SK-N-SH (cell line): ENCODE results near the gene SESN1. TPM values are rescaled to one million over a fixed set of nuclear protein-coding genes. Genes with fewer than 3 reads are reported as not detected.
"Not testable (repeated sequence)": the region's sequence is repeated elsewhere in the genome, so short reads cannot be mapped to it uniquely, and the experiment has no call there.

ENCODE experiments used
- CTCF ChIA-PET: fragments of 300-600, 350-600 bp; formaldehyde crosslinking; extraction: SDS; loops from one replicate; lab custom pipeline; 2021; lab: Yijun Ruan, JAX
- POLR2A ChIA-PET: fragments of 350-600 bp; sonication (Branson Sonifier 250); formaldehyde crosslinking; extraction: SDS; loops from one replicate; lab custom pipeline; 2020; ENCODE audit warnings: antibody characterized with exemption, inconsistent platforms; lab: Yijun Ruan, JAX
- DNase-seq: peaks from one replicate; pipeline ENCODE4 v3.0.0; 2012
- H2AFZ ChIP-seq: fragments of 200-600 bp; sonication (generic); 2 replicates; pipeline ENCODE4 v1.8.1; 2016; ENCODE audit warnings: antibody characterized with exemption, mild to moderate bottlenecking, low read depth
- H3F3A ChIP-seq: fragments of 200-600 bp; sonication (generic); replicated peaks from 2 replicates; pipeline ENCODE3; 2016; ENCODE audit warnings: antibody characterized with exemption, mild to moderate bottlenecking; ENCODE audit not compliant: insufficient read depth
- H3K27ac ChIP-seq, 2 experiments: fragments of 200-500 bp in 1 of 2; fragments of 200-600 bp in 1 of 2; sonication (Bioruptor generic) in 1 of 2; sonication (generic), shearing (Covaris generic) in 1 of 2; 2 replicates each; pipeline versions ENCODE4 v1.5.1 to v1.6.1; 2014 to 2016; ENCODE audit warnings: low read depth in 2 of 2, inconsistent platforms in 1 of 2, low read length in 1 of 2, mild to moderate bottlenecking in 1 of 2, mixed read lengths in 1 of 2
- H3K27me3 ChIP-seq: fragments of 200-600 bp; sonication (generic), shearing (Covaris generic); 2 replicates; pipeline ENCODE4 v1.6.1; 2016; ENCODE audit warnings: mixed run types; ENCODE audit not compliant: insufficient read depth
- H3K36me3 ChIP-seq, 2 experiments: fragments of 200-500 bp in 1 of 2; fragments of 200-600 bp in 1 of 2; sonication (Bioruptor generic) in 1 of 2; sonication (generic) in 1 of 2; replicated peaks in 1 of 2; 2 replicates each; pipeline versions ENCODE3 to v1.5.1; 2014 to 2016; ENCODE audit warnings: low read length in 1 of 2, mild to moderate bottlenecking in 1 of 2; ENCODE audit not compliant: insufficient read depth in 2 of 2, control insufficient read depth in 1 of 2
- H3K4me1 ChIP-seq, 2 experiments: fragments of 200-500 bp in 1 of 2; fragments of 200-600 bp in 1 of 2; sonication (Bioruptor generic) in 1 of 2; sonication (generic), shearing (Covaris generic) in 1 of 2; 2 replicates each; pipeline versions ENCODE4 v1.5.1 to v1.6.1; 2014 to 2016; ENCODE audit warnings: low read depth in 1 of 2, low read length in 1 of 2, mixed run types in 1 of 2; ENCODE audit not compliant: insufficient read depth in 2 of 2, control insufficient read depth in 1 of 2
- H3K4me2 ChIP-seq: fragments of 200-600 bp; sonication (generic), shearing (Covaris generic); 2 replicates; pipeline ENCODE4 v1.6.1; 2017; ENCODE audit warnings: mixed run types
- H3K4me3 ChIP-seq, 2 experiments: fragments of 200-500 bp in 1 of 2; fragments of 200-600 bp in 1 of 2; sonication (Bioruptor generic) in 1 of 2; sonication (generic), shearing (Covaris generic) in 1 of 2; 2 replicates each; pipeline versions ENCODE4 v1.5.1 to v1.8.1; 2014 to 2016; ENCODE audit warnings: low read depth in 2 of 2, inconsistent platforms in 1 of 2, low read length in 1 of 2, mild to moderate bottlenecking in 1 of 2, mixed read lengths in 1 of 2, moderate library complexity in 1 of 2
- H3K79me2 ChIP-seq: fragments of 200-600 bp; sonication (generic); 2 replicates; pipeline ENCODE4 v1.8.1; 2017; ENCODE audit warnings: mild to moderate bottlenecking; ENCODE audit not compliant: insufficient read depth
- H3K9ac ChIP-seq: fragments of 200-600 bp; sonication (generic); 2 replicates; pipeline ENCODE4 v1.6.1; 2017; ENCODE audit warnings: mixed run types
- H3K9me2 ChIP-seq: fragments of 200-600 bp; sonication (generic); 2 replicates; pipeline ENCODE4 v1.6.1; 2017; ENCODE audit warnings: mixed run types
- H3K9me3 ChIP-seq: fragments of 200-600 bp; sonication (generic); 2 replicates; pipeline ENCODE4 v1.6.1; 2017; ENCODE audit warnings: mixed run types, mild to moderate bottlenecking, moderate library complexity
- H4K20me1 ChIP-seq: fragments of 200-600 bp; sonication (generic); 2 replicates; pipeline ENCODE4 v1.6.1; 2017; ENCODE audit warnings: mild to moderate bottlenecking, mixed run types; ENCODE audit not compliant: insufficient read depth
- ELF1 ChIP-seq: IDR thresholded peaks from 2 replicates; pipeline ENCODE4 v1.4.0; 2012
- EP300 ChIP-seq, 2 experiments: IDR thresholded peaks; 2 replicates each; pipeline versions ENCODE4 v1.4.0 to v1.6.1; 2012; ENCODE audit warnings: borderline replicate concordance in 1 of 2, low read depth in 1 of 2, low read length in 1 of 2
- EZH2phosphoT487 ChIP-seq: fragments of 200-600 bp; sonication (generic); IDR thresholded peaks from 2 replicates; pipeline ENCODE4 v1.6.1; 2017; ENCODE audit warnings: low read depth, mixed run types, mild to moderate bottlenecking, antibody characterized with exemption, moderate library complexity, borderline replicate concordance
- FOXJ3 ChIP-seq: sonication (generic); formaldehyde crosslinking; IDR thresholded peaks from 2 replicates; pipeline ENCODE4 v1.5.1; 2020; ENCODE audit warnings: mild to moderate bottlenecking, missing genetic modification reagents
- FOXM1 ChIP-seq: IDR thresholded peaks from 2 replicates; pipeline ENCODE4 v1.4.0; 2012; ENCODE audit warnings: low read depth, mild to moderate bottlenecking
- GATA2 ChIP-seq: sonication (generic); formaldehyde crosslinking; IDR thresholded peaks from 2 replicates; pipeline ENCODE4 v1.5.0; 2020; ENCODE audit warnings: mild to moderate bottlenecking, missing genetic modification reagents
- MXI1 ChIP-seq: IDR thresholded peaks from 2 replicates; pipeline ENCODE4 v1.6.1; 2012; ENCODE audit warnings: mild to moderate bottlenecking, low read depth, low read length, improper control_type of control experiment
- NRF1 ChIP-seq: IDR thresholded peaks from 2 replicates; pipeline ENCODE4 v1.6.1; 2012; ENCODE audit warnings: low read depth, mild to moderate bottlenecking, low read length
- RAD21 ChIP-seq: IDR thresholded peaks from 2 replicates; pipeline ENCODE4 v1.6.1; 2012; ENCODE audit warnings: mild to moderate bottlenecking, low read length
- RCOR1 ChIP-seq: fragments of 150-350 bp; IDR thresholded peaks from 2 replicates; pipeline ENCODE4 v1.6.1; 2017; ENCODE audit warnings: antibody characterized with exemption, low read length
- RXRA ChIP-seq: IDR thresholded peaks from 2 replicates; pipeline ENCODE4 v1.4.0; 2012; ENCODE audit warnings: low read depth, mild to moderate bottlenecking, borderline replicate concordance
- SIN3A ChIP-seq: IDR thresholded peaks from 2 replicates; pipeline ENCODE4 v1.6.1; 2012; ENCODE audit warnings: low read depth, mild to moderate bottlenecking, low read length, moderate library complexity, borderline replicate concordance
- YY1 ChIP-seq: IDR thresholded peaks from 2 replicates; pipeline ENCODE4 v1.4.0; 2012; ENCODE audit warnings: low read depth, mild to moderate bottlenecking
- WGBS: methylation state at CpG from one replicate; pipeline ENCODE4 v1.1.6; 2017; ENCODE audit warnings: low lambda C conversion rate; 5-methylcytosine and 5-hydroxymethylcytosine counted together
- polyA plus RNA-seq, 3 experiments: library from polyadenylated mRNA; depleted of rRNA; stranded (reverse); fragments of >200 nt; gene quantifications; 2 replicates each; pipeline ENCODE4 v1.2.3, GENCODE V29; 2012
- TF ChIP-seq, protein P1 (sequence below): fragments of 150-350 bp; IDR thresholded peaks from 2 replicates; pipeline ENCODE4 v1.6.1; 2017; ENCODE audit warnings: antibody characterized with exemption, low read length, low read depth, borderline replicate concordance
- TF ChIP-seq, protein P2 (sequence below): IDR thresholded peaks from 2 replicates; pipeline ENCODE4 v1.4.0; 2012; ENCODE audit warnings: low read depth
- TF ChIP-seq, protein P3 (sequence below): fragments of 150-350 bp; IDR thresholded peaks from 2 replicates; pipeline ENCODE4 v1.6.1; 2016; ENCODE audit warnings: mild to moderate bottlenecking, low read depth, low read length

Gene SESN1
- polyA plus RNA-seq, 1 of the 3 experiments (the other 2 are of a cell fraction), result 13.1 TPM

DNA sequence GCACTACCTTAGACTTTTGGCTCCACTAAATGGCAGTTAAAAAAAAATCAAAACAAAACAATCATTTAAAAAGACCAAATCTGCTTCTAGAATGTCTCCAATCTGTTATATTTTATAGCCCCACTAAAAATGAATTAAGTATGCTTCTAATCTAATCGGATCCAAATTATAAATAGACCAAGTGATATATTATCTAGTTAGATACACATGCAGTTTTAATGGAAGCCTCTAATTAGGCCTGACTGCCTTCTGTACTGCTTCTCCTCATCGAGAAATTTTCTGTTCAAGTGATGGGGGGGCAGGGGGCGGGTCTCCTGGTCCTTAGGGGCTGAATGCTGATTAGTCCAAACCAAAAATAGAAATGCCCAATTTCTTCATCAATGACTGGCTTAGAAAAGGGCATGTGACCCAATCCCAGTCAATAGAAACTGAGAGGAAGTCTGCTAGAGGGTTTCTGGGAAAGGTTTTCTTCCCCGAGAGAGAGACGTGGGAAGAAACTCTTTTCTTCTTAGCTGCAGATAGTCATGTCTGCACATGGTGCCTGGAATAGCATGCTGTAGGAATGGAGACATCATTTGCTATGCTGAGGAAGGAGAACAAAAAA lies 6.9 kb downstream of the SESN1 start:
- CTCF ChIA-PET, result interaction anchor here (1.7 kb wide), 1 partner anchor 100 kb away, joined by 4 read pairs; no protein-coding TSS in a partner anchor
- Histone ChIP-seq H3K9me3 (no peaks in the 10 kb centered on the region), H3F3A (no peaks in the 10 kb centered on the region), H4K20me1 (peaks cover 4% of the 10 kb centered on the region; the same call in 1 of the 2 replicates), H3K36me3 (peaks cover 0 to 4% of the 10 kb centered on the region in 2 experiments), H3K4me1 (peaks cover 5 to 25% of the 10 kb centered on the region in 2 experiments; a peak in 2 of 4 replicates), H3K79me2 (peaks cover 45% of the 10 kb centered on the region), H3K27me3 (no peaks in the 10 kb centered on the region), H3K9ac (no peak overlapping the region), H2AFZ (no peak overlapping the region), H3K4me2 (no peak overlapping the region), H3K27ac (peak overlapping the region in 1 of 2 experiments; percentile 85; a peak in 2 of 4 replicates), H3K4me3 (no peak overlapping the region), H3K9me2 (no peaks in the 10 kb centered on the region)
- POLR2A ChIA-PET, result no interaction called here
- WGBS, result 44% methylated on average over 5 of the region's 5 CpGs
- DNase-seq, result peak; percentile 60
- TF ChIP-seq RCOR1 (peak; percentile 23; the same call in 1 of the 2 replicates), EP300 (IDR thresholded peaks at IDR 0.05; ENCODE audit: borderline replicate concordance in 1 of 2, low read depth in 1 of 2, low read length in 1 of 2) (peak in 1 of 2 experiments; percentile 66; a peak in 1 of 4 replicates), GATA2 (CRISPR knock-in tag) (0 out of 2 replicates have a peak, but pooled peaks have one; percentile 18), YY1 (no peak), SIN3A (no peak), FOXJ3 (CRISPR knock-in tag) (no peak), MXI1 (peak; percentile 38; the same call in 1 of the 2 replicates), FOXM1 (no peak)
- TF ChIP-seq, protein P1, sequence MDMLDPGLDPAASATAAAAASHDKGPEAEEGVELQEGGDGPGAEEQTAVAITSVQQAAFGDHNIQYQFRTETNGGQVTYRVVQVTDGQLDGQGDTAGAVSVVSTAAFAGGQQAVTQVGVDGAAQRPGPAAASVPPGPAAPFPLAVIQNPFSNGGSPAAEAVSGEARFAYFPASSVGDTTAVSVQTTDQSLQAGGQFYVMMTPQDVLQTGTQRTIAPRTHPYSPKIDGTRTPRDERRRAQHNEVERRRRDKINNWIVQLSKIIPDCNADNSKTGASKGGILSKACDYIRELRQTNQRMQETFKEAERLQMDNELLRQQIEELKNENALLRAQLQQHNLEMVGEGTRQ, result no peak

DNA sequence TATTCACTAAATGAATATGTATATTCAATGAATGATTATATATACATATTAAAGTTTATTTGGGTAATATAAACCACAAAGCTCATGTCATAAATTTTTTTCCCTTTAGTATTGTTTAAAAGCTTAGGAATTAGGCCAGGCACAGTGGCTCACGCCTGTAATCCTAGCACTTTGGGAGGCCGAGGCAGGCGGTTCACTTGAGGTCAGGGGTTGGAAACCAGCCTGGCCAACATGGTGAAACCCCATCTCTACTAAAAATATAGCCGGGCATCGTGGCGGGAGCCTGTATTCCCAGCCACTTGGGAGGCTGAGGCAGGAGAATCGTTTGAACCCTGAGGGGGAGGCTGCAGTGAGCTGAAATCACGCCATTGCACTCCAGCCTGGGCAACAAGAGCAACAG lies 10.5 kb downstream of the SESN1 start:
- POLR2A ChIA-PET, H2AFZ ChIP-seq, DNase-seq, H3K36me3 ChIP-seq, H3F3A ChIP-seq, H3K4me3 ChIP-seq, H3K9ac ChIP-seq, H3K4me2 ChIP-seq, H3K9me3 ChIP-seq, H3K9me2 ChIP-seq, H3K27me3 ChIP-seq, H3K27ac ChIP-seq, H4K20me1 ChIP-seq: not testable (repeated sequence)
- Histone ChIP-seq H3K4me1 (peaks cover 0 to 14% of the 10 kb centered on the region in 2 experiments; a peak in 2 of 4 replicates), H3K79me2 (peaks cover 13% of the 10 kb centered on the region; the same call in 1 of the 2 replicates)
- 84% methylated on average over 8 of the region's 8 CpGs for WGBS
- CTCF ChIA-PET, result interaction anchor here (0.6 to 2.3 kb wide), 2 partner anchors 9 to 11 kb away, joined by 3 to 16 read pairs; no protein-coding TSS in a partner anchor

DNA sequence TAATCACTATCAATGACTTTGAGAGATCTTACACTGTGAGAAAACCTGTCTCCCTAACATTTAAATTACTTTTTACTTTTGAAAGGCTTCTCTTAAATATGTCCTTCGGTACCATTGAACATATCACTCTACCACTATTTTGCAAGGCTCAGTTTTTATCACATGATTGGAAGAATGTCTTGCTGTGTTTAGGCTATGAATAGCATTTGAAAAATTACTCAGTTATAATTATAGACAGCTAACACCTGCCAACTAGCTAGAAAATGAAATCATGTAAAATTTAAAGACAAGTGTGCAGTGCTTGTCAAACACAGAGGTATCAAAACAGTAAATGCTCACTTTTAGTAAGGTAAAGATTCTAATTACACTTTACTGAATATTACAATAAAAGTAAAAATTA lies 11.0 kb downstream of the SESN1 start:
- Histone ChIP-seq H3K4me2 (no peak overlapping the region), H4K20me1 (no peaks in the 10 kb centered on the region), H3K79me2 (peaks cover 12% of the 10 kb centered on the region; the same call in 1 of the 2 replicates), H3K4me3 (no peak overlapping the region), H3K4me1 (peaks cover 0 to 12% of the 10 kb centered on the region in 2 experiments; a peak in 2 of 4 replicates), H3K9ac (no peak overlapping the region), H3K9me2 (no peaks in the 10 kb centered on the region), H3F3A (no peaks in the 10 kb centered on the region), H2AFZ (no peak overlapping the region), H3K27ac (no peak overlapping the region), H3K9me3 (no peaks in the 10 kb centered on the region), H3K27me3 (no peaks in the 10 kb centered on the region), H3K36me3 (peaks cover 0 to 4% of the 10 kb centered on the region in 2 experiments)
- DNase-seq, result no peak
- 94% methylated on average over 1 of the region's 1 CpG for WGBS
- ChIA-PET CTCF (interaction anchor here (2.3 kb wide), 1 partner anchor 10 kb away, joined by 16 read pairs; no protein-coding TSS in a partner anchor), POLR2A (no interaction called here)
- TF ChIP-seq, protein P2, sequence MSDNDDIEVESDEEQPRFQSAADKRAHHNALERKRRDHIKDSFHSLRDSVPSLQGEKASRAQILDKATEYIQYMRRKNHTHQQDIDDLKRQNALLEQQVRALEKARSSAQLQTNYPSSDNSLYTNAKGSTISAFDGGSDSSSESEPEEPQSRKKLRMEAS, result no peak
- TF ChIP-seq FOXM1 (no peak), EZH2phosphoT487 (no peak), NRF1 (no peak), ELF1 (no peak), RAD21 (no peak), YY1 (no peak), RXRA (no peak)
- TF ChIP-seq, protein P3, sequence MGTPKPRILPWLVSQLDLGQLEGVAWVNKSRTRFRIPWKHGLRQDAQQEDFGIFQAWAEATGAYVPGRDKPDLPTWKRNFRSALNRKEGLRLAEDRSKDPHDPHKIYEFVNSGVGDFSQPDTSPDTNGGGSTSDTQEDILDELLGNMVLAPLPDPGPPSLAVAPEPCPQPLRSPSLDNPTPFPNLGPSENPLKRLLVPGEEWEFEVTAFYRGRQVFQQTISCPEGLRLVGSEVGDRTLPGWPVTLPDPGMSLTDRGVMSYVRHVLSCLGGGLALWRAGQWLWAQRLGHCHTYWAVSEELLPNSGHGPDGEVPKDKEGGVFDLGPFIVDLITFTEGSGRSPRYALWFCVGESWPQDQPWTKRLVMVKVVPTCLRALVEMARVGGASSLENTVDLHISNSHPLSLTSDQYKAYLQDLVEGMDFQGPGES, result no peak
- TF ChIP-seq, protein P1, result no peak
